Measurements from ENCODE around the gene MRPL14.
A peak's percentile ranks its signal among the peaks of the same experiment; 100 is the strongest.

The MRPL14 gene

DNA sequence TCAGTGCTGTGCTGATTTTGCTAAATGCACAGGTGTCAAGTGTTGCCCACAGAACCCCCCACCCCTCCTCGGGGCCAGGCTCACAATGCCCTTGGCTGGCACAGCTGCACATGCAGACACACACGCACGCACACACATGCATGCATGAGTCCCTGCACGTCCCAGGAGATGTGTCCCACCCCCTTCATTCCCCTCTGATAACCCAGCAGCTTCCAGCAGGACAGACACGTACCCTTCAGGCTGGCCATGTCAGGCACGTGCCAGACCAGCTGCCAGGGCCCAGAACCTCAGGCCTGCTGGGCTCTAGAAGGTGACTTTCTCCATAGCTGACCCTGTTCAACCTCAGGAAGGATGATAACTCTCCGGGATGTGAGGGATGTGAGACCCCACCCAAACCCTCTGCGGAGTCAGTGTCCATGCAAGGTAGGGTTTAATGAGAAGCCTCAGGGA, 44.4 kb downstream of the MRPL14 start:
- no peak overlapping the region for H3K4me3 ChIP-seq (ENCODE audit: low read length)
- H3K9me3 ChIP-seq (replicated peaks; ENCODE audit: low read length): no peaks in the 10 kb centered on the region
- H3K4me2 ChIP-seq (ENCODE audit: low read length): no peak overlapping the region
- no peaks in the 10 kb centered on the region for H3K27me3 ChIP-seq (ENCODE audit: control insufficient read depth, insufficient read depth, low read length)
- no peak overlapping the region for H3K9ac ChIP-seq (ENCODE audit: low read depth, low read length)
- H3K4me1 ChIP-seq (ENCODE audit: control insufficient read depth, insufficient read depth, low read length): peaks cover 3% of the 10 kb centered on the region
- no peaks in the 10 kb centered on the region for H3K36me3 ChIP-seq (ENCODE audit: insufficient read depth, low read length)

DNA sequence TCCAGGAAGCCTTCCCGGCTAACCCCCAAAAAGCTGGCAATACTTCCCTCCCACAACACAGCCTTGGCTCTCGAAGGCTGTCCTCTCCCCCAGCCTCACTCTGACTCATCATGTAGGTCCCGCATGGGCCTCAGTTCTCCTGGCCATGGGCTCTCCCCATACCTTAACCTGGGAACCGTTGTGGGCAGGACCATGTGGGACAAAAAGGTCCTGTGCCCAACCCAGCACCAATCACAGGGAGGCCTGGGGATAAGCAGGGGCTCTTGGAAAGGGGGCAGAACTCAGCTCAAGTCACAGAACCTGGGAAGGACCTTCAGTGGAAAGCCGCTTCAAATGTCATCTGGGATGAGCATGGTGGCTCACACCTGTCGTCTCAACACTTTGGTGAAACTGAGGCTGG, 45.5 kb downstream of the MRPL14 start:
- Histone ChIP-seq H3K4me3 (ENCODE audit: low read length) (no peak overlapping the region), H3K4me1 (ENCODE audit: control insufficient read depth, insufficient read depth, low read length) (no peaks in the 10 kb centered on the region), H3K9me3 (replicated peaks; ENCODE audit: low read length) (no peaks in the 10 kb centered on the region), H3K36me3 (ENCODE audit: insufficient read depth, low read length) (no peaks in the 10 kb centered on the region), H3K9ac (ENCODE audit: low read depth, low read length) (no peak overlapping the region), H3K4me2 (ENCODE audit: low read length) (no peak overlapping the region), H3K27me3 (ENCODE audit: control insufficient read depth, insufficient read depth, low read length) (no peaks in the 10 kb centered on the region)

DNA sequence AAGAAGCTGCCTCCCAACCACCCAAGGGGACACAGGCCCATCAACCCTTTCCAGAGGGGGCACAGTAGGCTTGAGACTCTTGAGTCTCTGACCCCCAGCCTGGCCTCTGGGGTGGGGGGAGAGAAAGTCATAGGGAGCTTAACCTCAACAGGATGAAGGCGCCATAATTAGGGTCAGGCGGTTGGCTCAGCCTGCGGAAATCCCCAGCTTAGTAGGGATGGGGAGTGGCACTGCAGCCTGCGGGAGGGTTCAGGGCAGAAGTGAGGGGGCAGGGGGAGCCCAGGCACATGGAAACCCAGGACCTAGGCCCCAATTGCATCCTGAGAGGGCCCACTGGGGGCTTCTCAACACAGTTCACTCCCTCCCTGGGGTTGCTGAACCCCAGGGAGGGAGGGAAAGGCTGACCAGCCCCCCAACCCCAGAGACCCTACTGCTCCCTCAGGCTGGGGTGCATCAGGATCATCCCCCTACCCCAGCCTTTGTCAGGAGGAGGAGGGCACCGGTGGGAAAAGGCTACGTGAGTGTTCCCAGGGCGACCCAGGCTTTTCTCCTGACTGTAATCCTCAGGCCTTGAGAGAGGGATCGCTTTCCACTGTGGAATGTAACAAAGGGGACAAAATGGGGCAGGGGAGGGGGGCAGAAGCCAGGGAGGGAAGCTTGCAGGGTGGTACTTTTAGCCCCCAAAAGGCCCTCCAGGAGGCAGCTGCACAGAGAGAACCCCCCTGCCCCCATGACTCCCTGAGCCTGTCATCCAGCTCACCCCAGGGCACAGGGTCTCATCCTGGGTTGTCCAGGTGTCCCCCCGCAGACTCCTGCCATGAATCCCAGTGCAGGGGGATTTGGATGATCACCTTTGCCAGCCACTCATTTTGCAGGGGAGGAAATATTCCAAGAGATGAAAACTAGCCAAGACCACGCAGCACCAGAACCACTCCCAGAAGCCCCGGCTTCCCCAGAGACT, 46.4 kb downstream of the MRPL14 start:
- no peaks in the 10 kb centered on the region for H3K36me3 ChIP-seq (ENCODE audit: insufficient read depth, low read length)
- no peak overlapping the region for H3K9ac ChIP-seq (ENCODE audit: low read depth, low read length)
- no peaks in the 10 kb centered on the region for H3K27me3 ChIP-seq (ENCODE audit: control insufficient read depth, insufficient read depth, low read length)
- no peak overlapping the region for H3K4me3 ChIP-seq (ENCODE audit: low read length)
- no peaks in the 10 kb centered on the region for H3K9me3 ChIP-seq (replicated peaks; ENCODE audit: low read length)
- H3K4me1 ChIP-seq (ENCODE audit: control insufficient read depth, insufficient read depth, low read length): no peaks in the 10 kb centered on the region
- no peak overlapping the region for H3K4me2 ChIP-seq (ENCODE audit: low read length)

DNA sequence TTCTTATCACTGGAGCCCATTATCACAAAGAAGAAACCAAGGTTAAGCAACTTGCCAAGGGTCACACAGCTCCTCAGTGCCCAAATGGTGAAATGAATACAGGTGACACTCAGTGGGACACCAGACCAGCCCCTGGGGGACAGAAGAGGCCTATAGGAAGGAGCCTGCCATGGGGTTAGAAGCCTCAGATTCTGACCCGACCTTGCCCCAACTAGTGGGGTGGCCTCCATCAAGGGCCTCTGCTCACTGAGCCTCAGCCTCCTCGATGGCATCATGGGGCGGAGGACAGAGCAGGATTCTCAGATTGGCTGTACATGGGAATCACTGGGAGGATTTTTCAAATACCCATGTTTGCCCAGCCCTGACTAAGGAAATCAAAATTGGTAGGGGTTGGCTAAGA, 47.6 kb downstream of the MRPL14 start:
- H3K9ac ChIP-seq (ENCODE audit: low read depth, low read length): no peak overlapping the region
- no peak overlapping the region for H3K4me2 ChIP-seq (ENCODE audit: low read length)
- peaks cover 6% of the 10 kb centered on the region for H3K4me1 ChIP-seq (ENCODE audit: control insufficient read depth, insufficient read depth, low read length)
- no peaks in the 10 kb centered on the region for H3K27me3 ChIP-seq (ENCODE audit: control insufficient read depth, insufficient read depth, low read length)
- H3K4me3 ChIP-seq (ENCODE audit: low read length): no peak overlapping the region
- no peaks in the 10 kb centered on the region for H3K36me3 ChIP-seq (ENCODE audit: insufficient read depth, low read length)
- H3K9me3 ChIP-seq (replicated peaks; ENCODE audit: low read length): no peaks in the 10 kb centered on the region

DNA sequence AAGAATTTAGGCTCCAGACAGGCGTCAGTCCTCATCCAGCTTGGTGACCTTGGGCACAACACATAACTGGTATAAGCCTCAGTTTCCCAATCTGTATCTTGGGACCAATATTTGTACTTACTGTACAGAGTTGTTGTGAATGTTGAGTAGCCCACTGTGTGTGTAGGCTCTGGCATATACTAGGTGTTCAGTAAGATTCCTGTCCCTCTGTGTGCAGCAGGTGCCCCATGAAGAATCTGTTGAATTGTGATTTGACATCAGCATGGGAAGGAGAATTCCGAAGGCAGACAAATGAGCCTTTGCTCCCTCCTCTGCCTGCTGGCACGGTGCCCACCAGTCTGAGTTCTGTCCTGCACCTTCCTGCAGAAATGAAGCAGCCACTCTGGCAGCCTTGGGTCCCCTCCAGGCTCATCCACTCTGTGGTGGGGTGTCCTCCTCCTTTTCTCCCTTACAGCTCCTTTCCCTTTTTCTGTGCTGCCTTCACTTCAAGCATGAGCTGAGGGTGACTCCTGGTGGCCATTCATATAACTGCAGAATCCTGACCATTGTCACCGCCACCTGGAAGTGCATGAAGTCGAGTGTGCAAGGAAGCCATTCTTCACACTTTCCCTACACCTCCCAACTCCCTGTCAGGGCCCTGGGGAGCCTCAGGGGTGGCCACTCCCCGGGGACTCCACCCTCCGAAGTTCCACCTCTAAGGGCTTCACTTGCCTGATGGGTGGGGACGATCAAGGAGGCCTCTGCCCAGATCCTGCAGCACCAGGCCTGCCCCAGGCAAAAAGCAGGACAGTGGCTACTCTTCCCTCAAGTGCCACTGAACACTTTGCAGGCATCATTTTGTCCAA, 48.2 kb downstream of the MRPL14 start:
- Histone ChIP-seq H3K9me3 (replicated peaks; ENCODE audit: low read length) (no peaks in the 10 kb centered on the region), H3K36me3 (ENCODE audit: insufficient read depth, low read length) (no peaks in the 10 kb centered on the region), H3K4me3 (ENCODE audit: low read length) (no peak overlapping the region), H3K27me3 (ENCODE audit: control insufficient read depth, insufficient read depth, low read length) (no peaks in the 10 kb centered on the region), H3K4me2 (ENCODE audit: low read length) (no peak overlapping the region), H3K4me1 (ENCODE audit: control insufficient read depth, insufficient read depth, low read length) (peaks cover 11% of the 10 kb centered on the region), H3K9ac (ENCODE audit: low read depth, low read length) (no peak overlapping the region)

DNA sequence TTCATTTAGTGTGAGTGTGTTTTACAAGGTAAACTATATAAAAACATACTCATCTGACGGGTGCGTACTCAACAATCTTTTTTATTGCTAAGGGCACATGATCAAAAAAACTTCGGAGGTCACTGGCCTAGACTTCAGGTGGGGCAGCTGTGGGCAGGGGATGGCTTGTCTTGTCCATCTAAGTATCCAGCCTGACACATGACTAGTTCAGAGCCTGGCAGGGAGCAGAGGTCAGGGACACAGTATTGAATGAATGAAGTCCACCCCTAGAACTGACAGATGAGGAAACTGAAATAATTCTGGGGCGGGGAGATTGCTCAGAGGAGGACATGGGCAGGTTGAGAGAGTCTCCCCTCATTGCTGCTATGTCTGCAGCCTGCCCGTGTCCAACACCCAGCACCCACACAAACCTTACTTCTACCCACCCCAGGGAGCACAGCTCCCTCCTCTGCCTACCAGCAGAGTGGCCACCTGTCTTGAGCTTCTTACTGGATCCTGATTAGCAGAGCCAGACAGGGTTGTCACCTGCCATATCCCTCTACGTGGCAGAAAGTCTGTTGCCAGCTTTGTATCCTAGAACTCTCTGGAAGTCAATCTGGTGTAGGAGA, 48.9 kb downstream of the MRPL14 start:
- Histone ChIP-seq H3K36me3 (ENCODE audit: insufficient read depth, low read length) (no peaks in the 10 kb centered on the region), H3K4me3 (ENCODE audit: low read length) (no peak overlapping the region), H3K4me1 (ENCODE audit: control insufficient read depth, insufficient read depth, low read length) (peaks cover 18% of the 10 kb centered on the region), H3K9ac (ENCODE audit: low read depth, low read length) (no peak overlapping the region), H3K27me3 (ENCODE audit: control insufficient read depth, insufficient read depth, low read length) (no peaks in the 10 kb centered on the region), H3K4me2 (ENCODE audit: low read length) (no peak overlapping the region), H3K9me3 (replicated peaks; ENCODE audit: low read length) (no peaks in the 10 kb centered on the region)

DNA sequence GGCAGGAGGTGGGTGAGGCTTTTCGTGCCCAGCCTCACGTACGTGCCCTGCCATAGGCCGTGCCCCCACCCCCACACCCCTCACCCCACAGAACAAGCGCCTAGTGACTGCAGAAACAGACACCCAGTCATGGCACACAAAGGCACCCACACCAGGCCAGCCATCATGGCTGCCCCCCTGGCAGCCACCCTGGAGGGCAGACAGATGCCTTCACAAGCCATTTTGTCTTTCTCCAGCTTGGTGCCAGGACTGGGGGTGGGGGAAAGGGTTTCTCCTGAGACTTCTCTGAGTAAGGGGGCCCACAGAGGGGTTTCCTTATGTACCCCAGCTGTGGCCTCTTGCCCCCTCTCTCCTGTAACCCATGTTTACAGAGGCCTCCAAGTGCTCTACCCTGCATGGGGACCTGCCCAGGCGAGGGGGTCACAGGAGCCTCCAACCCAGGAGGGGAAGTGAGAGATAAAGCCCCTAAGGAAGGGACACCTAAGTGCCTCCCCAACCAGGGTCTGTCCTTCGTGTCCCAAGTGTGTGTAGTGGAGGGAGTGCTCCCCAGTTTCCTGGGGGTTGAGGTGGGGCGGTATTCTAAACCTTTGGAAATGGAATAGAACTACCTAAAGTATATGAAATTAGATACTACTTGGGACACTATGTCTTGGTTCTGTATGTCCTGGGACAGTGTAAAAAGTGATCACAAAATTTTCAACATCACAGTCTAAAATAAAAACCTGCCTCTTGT, 49.9 kb downstream of the MRPL14 start:
- H3K4me3 ChIP-seq (ENCODE audit: low read length): no peak overlapping the region
- H3K36me3 ChIP-seq (ENCODE audit: insufficient read depth, low read length): no peaks in the 10 kb centered on the region
- H3K9me3 ChIP-seq (replicated peaks; ENCODE audit: low read length): no peaks in the 10 kb centered on the region
- H3K27me3 ChIP-seq (ENCODE audit: control insufficient read depth, insufficient read depth, low read length): no peaks in the 10 kb centered on the region
- no peak overlapping the region for H3K9ac ChIP-seq (ENCODE audit: low read depth, low read length)
- H3K4me2 ChIP-seq (ENCODE audit: low read length): no peak overlapping the region
- H3K4me1 ChIP-seq (ENCODE audit: control insufficient read depth, insufficient read depth, low read length): peaks cover 26% of the 10 kb centered on the region

DNA sequence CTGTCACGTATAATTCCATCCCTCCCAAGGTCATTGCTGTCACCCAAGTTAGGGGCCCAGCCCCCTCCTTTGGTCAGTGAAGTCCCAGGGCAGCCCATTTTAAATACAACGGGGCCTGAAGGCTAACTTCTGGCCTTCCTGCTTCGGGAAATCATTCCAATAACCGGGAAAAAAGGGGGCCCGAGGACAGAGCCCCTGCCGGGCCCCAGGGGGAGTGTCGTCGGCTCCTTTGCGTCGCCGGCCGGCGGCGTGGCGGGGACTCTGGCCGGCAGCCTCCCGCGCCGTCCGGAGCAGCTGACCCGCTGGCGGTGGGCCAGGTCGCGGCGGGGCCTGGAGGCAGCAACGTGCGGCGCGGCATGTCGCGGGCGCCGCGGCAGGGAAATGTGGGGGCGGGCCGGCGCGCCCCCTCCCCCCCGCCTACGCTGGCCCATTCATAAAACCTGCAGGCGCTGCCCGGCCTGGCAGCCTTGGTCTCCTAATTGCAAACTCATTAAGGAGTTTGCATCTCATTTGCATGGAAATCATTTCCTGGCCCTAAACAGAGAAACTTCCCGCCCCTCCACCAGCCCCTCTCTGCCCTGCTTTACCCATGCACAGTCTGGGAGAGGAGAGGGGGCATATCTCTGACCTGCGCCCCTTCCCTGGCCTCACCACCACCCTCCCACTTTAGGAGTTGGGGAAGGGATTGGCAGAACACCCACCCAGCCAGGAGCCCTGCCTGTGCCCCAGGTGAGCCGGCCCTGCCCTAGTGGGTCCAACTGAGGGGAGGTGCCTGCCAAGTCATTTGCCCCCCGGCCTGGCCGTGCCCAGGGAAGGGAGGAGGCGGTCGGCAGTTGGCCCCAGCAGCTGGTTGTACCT, 50.7 kb downstream of the MRPL14 start:
- no peaks in the 10 kb centered on the region for H3K27me3 ChIP-seq (ENCODE audit: control insufficient read depth, insufficient read depth, low read length)
- peak overlapping the region; percentile 14 for H3K4me2 ChIP-seq (ENCODE audit: low read length)
- H3K4me3 ChIP-seq (ENCODE audit: low read length): no peak overlapping the region
- peaks cover 33% of the 10 kb centered on the region for H3K4me1 ChIP-seq (ENCODE audit: control insufficient read depth, insufficient read depth, low read length)
- H3K9me3 ChIP-seq (replicated peaks; ENCODE audit: low read length): no peaks in the 10 kb centered on the region
- H3K36me3 ChIP-seq (ENCODE audit: insufficient read depth, low read length): no peaks in the 10 kb centered on the region
- H3K9ac ChIP-seq (ENCODE audit: low read depth, low read length): no peak overlapping the region

DNA sequence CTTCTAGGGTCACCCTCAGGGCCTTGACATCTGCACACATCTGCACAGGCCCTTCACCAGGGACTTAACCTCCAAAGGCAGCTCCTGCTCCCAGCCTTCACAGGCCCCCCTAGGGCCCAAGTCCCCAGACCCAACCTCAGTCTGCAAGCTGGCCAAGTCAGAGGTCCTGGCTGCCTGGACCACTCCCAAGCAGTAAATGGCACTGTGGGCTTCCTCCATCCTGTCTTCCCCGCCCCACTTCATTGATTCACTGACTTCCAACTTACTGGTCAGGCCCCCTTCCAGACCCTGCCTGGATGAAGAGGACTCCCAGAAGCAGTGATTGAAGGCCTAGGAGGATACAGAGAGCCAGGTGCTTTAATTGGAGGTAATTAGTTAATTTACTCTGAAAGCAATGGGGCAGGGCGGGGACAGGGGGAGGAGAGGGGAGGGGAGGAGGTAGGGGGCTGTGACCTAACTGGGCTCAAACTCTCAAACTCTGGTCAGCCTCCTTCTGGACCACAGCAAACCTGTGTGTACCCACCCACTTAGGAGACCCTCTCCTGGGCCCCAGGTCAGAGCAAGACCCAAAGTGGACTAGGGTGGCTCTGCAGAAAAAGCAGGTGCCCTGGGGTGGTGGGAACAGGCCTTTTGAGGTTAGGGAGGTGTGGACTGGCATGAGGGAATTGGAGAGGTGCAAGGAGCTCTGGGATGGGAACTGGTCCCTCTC, 51.5 kb downstream of the MRPL14 start:
- Histone ChIP-seq H3K9ac (ENCODE audit: low read depth, low read length) (no peak overlapping the region), H3K9me3 (replicated peaks; ENCODE audit: low read length) (no peaks in the 10 kb centered on the region), H3K36me3 (ENCODE audit: insufficient read depth, low read length) (no peaks in the 10 kb centered on the region), H3K4me1 (ENCODE audit: control insufficient read depth, insufficient read depth, low read length) (peaks cover 38% of the 10 kb centered on the region), H3K4me2 (ENCODE audit: low read length) (peak overlapping the region; percentile 14), H3K27me3 (ENCODE audit: control insufficient read depth, insufficient read depth, low read length) (no peaks in the 10 kb centered on the region), H3K4me3 (ENCODE audit: low read length) (no peak overlapping the region)
